ENCODE data around the gene PRUNE1.

Gene PRUNE1

DNA sequence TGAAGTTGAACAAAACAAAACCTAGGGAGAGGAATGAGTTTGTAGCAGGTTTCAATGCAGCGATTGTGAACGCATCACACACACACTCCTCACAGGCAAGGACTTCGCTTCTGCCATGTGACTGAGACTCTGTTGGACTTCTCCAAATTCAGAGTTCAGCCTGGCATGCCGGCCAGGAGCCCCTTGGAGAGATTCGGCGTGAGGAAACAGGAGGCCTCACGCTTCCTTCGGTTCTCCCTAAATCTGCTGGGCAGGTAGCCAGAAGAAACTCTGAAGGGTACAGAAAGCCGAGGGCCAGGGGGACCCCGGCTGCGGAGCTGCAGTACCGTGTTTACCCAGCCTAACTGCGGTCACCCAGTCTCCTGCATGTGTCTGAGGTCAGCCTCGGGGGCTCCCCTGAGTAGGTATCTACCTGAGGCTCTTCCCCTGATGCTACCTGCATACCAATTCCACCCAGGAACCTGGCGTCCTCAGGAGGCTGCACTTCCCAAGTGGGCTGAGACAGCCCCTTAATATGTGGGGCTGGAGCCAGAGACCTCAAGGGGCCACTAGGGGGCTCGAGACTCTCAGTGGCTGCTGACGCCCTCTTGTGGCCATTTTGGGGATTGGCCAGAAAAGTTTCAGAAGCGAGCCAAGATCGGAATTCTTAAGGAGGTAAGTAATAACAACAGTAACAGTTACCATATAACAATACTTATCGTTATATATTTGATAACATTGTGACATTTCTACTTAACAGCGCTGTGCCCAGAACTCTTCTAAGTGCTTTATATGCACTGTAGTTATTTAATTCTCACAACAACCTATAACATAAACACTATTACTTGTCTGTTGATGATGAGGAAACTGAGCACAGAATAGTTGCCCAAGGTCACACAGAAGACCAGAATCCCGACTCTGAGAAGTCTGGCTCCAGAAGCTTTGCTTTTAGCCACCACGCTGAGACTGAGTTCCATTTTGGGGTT lies 28.9 kb upstream of the PRUNE1 start:
- Histone ChIP-seq H3K27me3 (ENCODE audit: control insufficient read depth, insufficient read depth, low read length) (no peaks in the 10 kb centered on the region), H3K27ac (ENCODE audit: low read length) (no peak overlapping the region), H3K9me3 (ENCODE audit: control insufficient read depth, insufficient read depth, low read length) (no peaks in the 10 kb centered on the region), H3K4me3 (ENCODE audit: low read length) (no peak overlapping the region), H3K4me1 (ENCODE audit: control insufficient read depth, insufficient read depth, low read length) (peaks cover 14% of the 10 kb centered on the region; the same call in 1 of the 2 replicates), H3K36me3 (ENCODE audit: control insufficient read depth, insufficient read depth, low read length) (no peaks in the 10 kb centered on the region)
- peak; percentile 72 for DNase-seq (ENCODE audit: low read depth, low spot score)
- no CpG with 5 or more reads among the region's 23 CpGs for WGBS (ENCODE audit: insufficient coverage, insufficient read length)

- peak; percentile 83 for DNase-seq (ENCODE audit: low read depth, low spot score)
- Histone ChIP-seq H3K4me1 (ENCODE audit: control insufficient read depth, insufficient read depth, low read length) (peaks cover 12% of the 10 kb centered on the region; the same call in 1 of the 2 replicates), H3K4me3 (ENCODE audit: low read length) (no peak overlapping the region), H3K27ac (ENCODE audit: low read length) (no peak overlapping the region), H3K27me3 (ENCODE audit: control insufficient read depth, insufficient read depth, low read length) (no peaks in the 10 kb centered on the region), H3K36me3 (ENCODE audit: control insufficient read depth, insufficient read depth, low read length) (no peaks in the 10 kb centered on the region), H3K9me3 (ENCODE audit: control insufficient read depth, insufficient read depth, low read length) (no peaks in the 10 kb centered on the region)
- no CpG with 5 or more reads among the region's 6 CpGs for WGBS (ENCODE audit: insufficient coverage, insufficient read length)
Measured at GRCh38 chr1:150981177-150981804, 27.0 kb upstream of the PRUNE1 start.

- Histone ChIP-seq H3K9me3 (ENCODE audit: control insufficient read depth, insufficient read depth, low read length) (no peaks in the 10 kb centered on the region), H3K36me3 (ENCODE audit: control insufficient read depth, insufficient read depth, low read length) (no peaks in the 10 kb centered on the region), H3K27ac (ENCODE audit: low read length) (no peak within 1 kb of the TSS), H3K4me1 (ENCODE audit: control insufficient read depth, insufficient read depth, low read length) (peaks cover 12% of the 10 kb centered on the region; the same call in 1 of the 2 replicates), H3K27me3 (ENCODE audit: control insufficient read depth, insufficient read depth, low read length) (no peaks in the 10 kb centered on the region), H3K4me3 (ENCODE audit: low read length) (no peak within 1 kb of the TSS)
- DNase-seq (ENCODE audit: low read depth, low spot score) = no peak
- no CpG with 5 or more reads among the region's 12 CpGs for WGBS (ENCODE audit: insufficient coverage, insufficient read length)
Measured at GRCh38 chr1:150981805-150982712, 26.2 kb upstream of the PRUNE1 start, which contains the start of gene ANXA9. TSS of gene ANXA9 (plus strand) at chr1:150982292. CDS start at chr1:150983106, 814 bp downstream.

DNA sequence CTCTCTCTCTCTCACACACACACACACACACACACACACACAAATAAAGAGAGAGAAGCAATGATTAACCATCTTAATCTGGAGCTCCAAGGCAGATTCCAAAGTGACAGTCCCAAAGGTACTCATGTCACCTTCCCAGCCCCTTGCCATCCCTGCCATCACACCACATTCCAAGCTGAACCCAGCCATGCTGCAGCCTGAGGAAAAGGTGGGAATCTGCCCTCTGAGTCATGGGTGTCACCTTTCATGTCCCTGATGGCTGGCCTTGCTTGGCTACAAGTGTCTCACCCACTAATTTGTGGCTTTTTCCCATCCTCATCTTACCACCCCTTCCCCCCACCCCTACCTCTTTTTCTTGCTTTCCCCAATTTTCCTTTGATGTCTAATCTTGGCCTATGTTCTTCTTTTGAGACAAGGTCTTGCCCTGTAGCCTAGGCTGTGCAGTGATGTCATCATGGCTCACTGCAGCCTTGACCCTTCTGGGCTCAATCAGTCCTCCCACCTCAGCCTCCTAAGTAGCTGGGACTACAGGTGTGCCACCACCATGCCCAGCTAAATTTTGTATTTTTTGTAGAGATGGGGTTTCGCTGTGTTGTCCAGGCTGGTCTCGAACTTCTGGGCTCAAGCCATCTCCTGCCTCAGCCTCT lies 22.9 kb upstream of the PRUNE1 start:
- Histone ChIP-seq H3K27me3 (ENCODE audit: control insufficient read depth, insufficient read depth, low read length) (no peaks in the 10 kb centered on the region), H3K4me1 (ENCODE audit: control insufficient read depth, insufficient read depth, low read length) (peaks cover 10% of the 10 kb centered on the region; the same call in 1 of the 2 replicates), H3K9me3 (ENCODE audit: control insufficient read depth, insufficient read depth, low read length) (no peaks in the 10 kb centered on the region), H3K4me3 (ENCODE audit: low read length) (no peak overlapping the region), H3K36me3 (ENCODE audit: control insufficient read depth, insufficient read depth, low read length) (no peaks in the 10 kb centered on the region), H3K27ac (ENCODE audit: low read length) (no peak overlapping the region)
- WGBS (ENCODE audit: insufficient coverage, insufficient read length) = no CpG with 5 or more reads among the region's 2 CpGs
- DNase-seq (ENCODE audit: low read depth, low spot score) = no peak

DNA sequence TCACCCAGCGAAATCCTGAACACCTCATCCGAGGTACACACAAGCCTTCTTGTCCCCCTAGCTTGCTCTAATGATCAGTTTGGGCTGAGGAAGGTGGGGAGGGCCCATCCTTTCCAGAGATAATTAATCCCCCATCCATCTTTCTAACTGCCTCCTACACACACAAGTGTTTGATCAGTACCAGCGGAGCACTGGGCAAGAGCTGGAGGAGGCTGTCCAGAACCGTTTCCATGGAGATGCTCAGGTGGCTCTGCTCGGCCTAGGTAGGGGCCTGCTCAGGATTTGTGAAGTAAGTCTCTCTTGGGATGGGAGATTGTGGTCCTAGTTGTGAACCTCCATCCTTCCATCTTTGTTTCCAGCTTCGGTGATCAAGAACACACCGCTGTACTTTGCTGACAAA lies 20.3 kb upstream of the PRUNE1 start:
- no peaks in the 10 kb centered on the region for H3K36me3 ChIP-seq (ENCODE audit: control insufficient read depth, insufficient read depth, low read length)
- no CpG with 5 or more reads among the region's 7 CpGs for WGBS (ENCODE audit: insufficient coverage, insufficient read length)
- no peak overlapping the region for H3K27ac ChIP-seq (ENCODE audit: low read length)
- DNase-seq (ENCODE audit: low read depth, low spot score) = no peak
- no peaks in the 10 kb centered on the region for H3K4me1 ChIP-seq (ENCODE audit: control insufficient read depth, insufficient read depth, low read length)
- H3K4me3 ChIP-seq (ENCODE audit: low read length) = no peak overlapping the region
- H3K27me3 ChIP-seq (ENCODE audit: control insufficient read depth, insufficient read depth, low read length) = no peaks in the 10 kb centered on the region
- H3K9me3 ChIP-seq (ENCODE audit: control insufficient read depth, insufficient read depth, low read length) = no peaks in the 10 kb centered on the region

DNA sequence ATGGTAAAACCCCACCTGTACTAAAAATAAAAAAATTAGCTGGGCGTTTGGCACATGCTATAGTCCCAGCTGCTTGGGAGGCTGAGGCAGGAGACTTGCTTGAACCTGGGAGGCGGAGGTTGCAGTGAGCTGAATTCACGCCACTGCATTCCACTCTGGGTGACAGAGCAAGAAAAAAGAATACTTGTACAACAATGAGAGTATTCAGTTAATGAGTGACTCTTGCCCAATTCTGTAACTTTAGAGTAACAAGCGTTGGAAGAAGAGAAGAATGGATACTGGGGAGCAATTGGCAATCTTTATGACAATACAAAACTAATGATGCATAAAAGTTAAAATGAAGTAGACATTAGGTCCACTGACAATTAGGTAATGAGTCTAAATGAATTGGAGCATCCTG lies 15.6 kb upstream of the PRUNE1 start:
- Histone ChIP-seq H3K9me3 (ENCODE audit: control insufficient read depth, insufficient read depth, low read length) (no peaks in the 10 kb centered on the region), H3K4me3 (ENCODE audit: low read length) (no peak overlapping the region), H3K4me1 (ENCODE audit: control insufficient read depth, insufficient read depth, low read length) (no peaks in the 10 kb centered on the region), H3K27ac (ENCODE audit: low read length) (no peak overlapping the region), H3K27me3 (ENCODE audit: control insufficient read depth, insufficient read depth, low read length) (no peaks in the 10 kb centered on the region), H3K36me3 (ENCODE audit: control insufficient read depth, insufficient read depth, low read length) (0 out of 2 replicates have a peak, but pooled peaks cover 2% of the 10 kb centered on the region)
- WGBS (ENCODE audit: insufficient coverage, insufficient read length) = no CpG with 5 or more reads among the region's 4 CpGs
- DNase-seq (ENCODE audit: low read depth, low spot score) = no peak

- Histone ChIP-seq H3K4me3 (ENCODE audit: low read length) (no peak overlapping the region), H3K27me3 (ENCODE audit: control insufficient read depth, insufficient read depth, low read length) (no peaks in the 10 kb centered on the region), H3K36me3 (ENCODE audit: control insufficient read depth, insufficient read depth, low read length) (0 out of 2 replicates have a peak, but pooled peaks cover 3% of the 10 kb centered on the region), H3K27ac (ENCODE audit: low read length) (no peak overlapping the region), H3K9me3 (ENCODE audit: control insufficient read depth, insufficient read depth, low read length) (no peaks in the 10 kb centered on the region), H3K4me1 (ENCODE audit: control insufficient read depth, insufficient read depth, low read length) (no peaks in the 10 kb centered on the region)
- no CpG with 5 or more reads among the region's 3 CpGs for WGBS (ENCODE audit: insufficient coverage, insufficient read length)
- no peak for DNase-seq (ENCODE audit: low read depth, low spot score)
Measured at GRCh38 chr1:150994248-150994647, 14.0 kb upstream of the PRUNE1 start.

DNA sequence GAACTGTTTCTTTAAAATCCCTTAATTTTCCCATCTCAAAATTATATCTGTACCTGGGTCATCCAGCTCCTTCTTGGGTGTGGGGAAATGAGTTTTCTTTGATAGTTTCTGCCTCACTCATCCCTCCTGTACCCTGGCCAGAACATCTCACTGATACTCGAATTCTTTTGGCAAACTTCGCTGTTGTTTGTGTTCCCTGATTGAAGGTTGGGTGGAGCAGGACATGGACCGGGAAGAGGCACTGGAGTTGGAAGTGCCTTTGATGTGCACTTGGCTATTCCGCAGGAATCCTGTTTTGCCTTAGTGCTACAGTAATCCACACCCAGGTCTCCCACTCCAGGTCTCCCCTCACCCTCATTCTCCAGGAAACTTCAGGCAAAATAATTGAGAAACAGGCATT lies 12.8 kb upstream of the PRUNE1 start:
- no peak overlapping the region for H3K27ac ChIP-seq (ENCODE audit: low read length)
- H3K4me3 ChIP-seq (ENCODE audit: low read length) = no peak overlapping the region
- WGBS (ENCODE audit: insufficient coverage, insufficient read length) = no CpG with 5 or more reads among the region's 4 CpGs
- H3K27me3 ChIP-seq (ENCODE audit: control insufficient read depth, insufficient read depth, low read length) = no peaks in the 10 kb centered on the region
- 0 out of 2 replicates have a peak, but pooled peaks cover 3% of the 10 kb centered on the region for H3K36me3 ChIP-seq (ENCODE audit: control insufficient read depth, insufficient read depth, low read length)
- no peaks in the 10 kb centered on the region for H3K9me3 ChIP-seq (ENCODE audit: control insufficient read depth, insufficient read depth, low read length)
- no peaks in the 10 kb centered on the region for H3K4me1 ChIP-seq (ENCODE audit: control insufficient read depth, insufficient read depth, low read length)
- no peak for DNase-seq (ENCODE audit: low read depth, low spot score)

- no CpG with 5 or more reads among the region's 9 CpGs for WGBS (ENCODE audit: insufficient coverage, insufficient read length)
- H3K27ac ChIP-seq (ENCODE audit: low read length) = no peak overlapping the region
- H3K27me3 ChIP-seq (ENCODE audit: control insufficient read depth, insufficient read depth, low read length) = no peaks in the 10 kb centered on the region
- H3K9me3 ChIP-seq (ENCODE audit: control insufficient read depth, insufficient read depth, low read length) = no peaks in the 10 kb centered on the region
- no peaks in the 10 kb centered on the region for H3K4me1 ChIP-seq (ENCODE audit: control insufficient read depth, insufficient read depth, low read length)
- H3K4me3 ChIP-seq (ENCODE audit: low read length) = no peak overlapping the region
- DNase-seq (ENCODE audit: low read depth, low spot score) = no peak
- H3K36me3 ChIP-seq (ENCODE audit: control insufficient read depth, insufficient read depth, low read length) = 0 out of 2 replicates have a peak, but pooled peaks cover 3% of the 10 kb centered on the region
Measured at GRCh38 chr1:150995896-150996295, 12.4 kb upstream of the PRUNE1 start.

Data from iPS DF 6.9 (cell line).